ENCODE data around the gene JAK1.
"Not testable (repeated sequence)": the region's sequence is repeated elsewhere in the genome, so short reads cannot be mapped to it uniquely, and the experiment has no call there.

The JAK1 gene

DNA sequence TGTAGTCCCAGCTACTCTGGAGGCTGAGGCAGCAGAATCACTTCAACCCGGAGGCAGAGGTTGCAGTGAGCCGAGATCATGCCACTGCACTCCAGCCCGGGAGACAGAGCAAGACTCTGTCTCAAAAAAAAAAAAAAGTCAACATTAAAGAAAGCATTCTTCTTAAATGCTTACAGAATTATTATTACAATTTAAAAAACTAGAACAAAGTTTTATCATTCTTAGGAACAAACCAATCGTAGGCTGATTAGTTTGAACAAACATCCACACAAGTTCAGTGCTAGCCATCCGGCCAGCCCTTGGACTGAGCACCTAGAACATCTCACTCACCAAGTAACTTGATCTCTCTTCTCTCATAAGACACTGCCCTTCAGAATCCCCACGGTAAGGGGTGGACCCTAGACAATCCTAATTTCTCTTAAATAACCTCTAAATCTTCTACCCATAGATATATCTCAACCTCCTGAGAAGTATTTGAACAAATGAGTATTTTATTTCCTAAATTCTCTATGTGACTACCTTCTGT lies 16.0 kb downstream of the JAK1 start:
- DNase-seq (ENCODE audit: low spot score), result no peak

DNA sequence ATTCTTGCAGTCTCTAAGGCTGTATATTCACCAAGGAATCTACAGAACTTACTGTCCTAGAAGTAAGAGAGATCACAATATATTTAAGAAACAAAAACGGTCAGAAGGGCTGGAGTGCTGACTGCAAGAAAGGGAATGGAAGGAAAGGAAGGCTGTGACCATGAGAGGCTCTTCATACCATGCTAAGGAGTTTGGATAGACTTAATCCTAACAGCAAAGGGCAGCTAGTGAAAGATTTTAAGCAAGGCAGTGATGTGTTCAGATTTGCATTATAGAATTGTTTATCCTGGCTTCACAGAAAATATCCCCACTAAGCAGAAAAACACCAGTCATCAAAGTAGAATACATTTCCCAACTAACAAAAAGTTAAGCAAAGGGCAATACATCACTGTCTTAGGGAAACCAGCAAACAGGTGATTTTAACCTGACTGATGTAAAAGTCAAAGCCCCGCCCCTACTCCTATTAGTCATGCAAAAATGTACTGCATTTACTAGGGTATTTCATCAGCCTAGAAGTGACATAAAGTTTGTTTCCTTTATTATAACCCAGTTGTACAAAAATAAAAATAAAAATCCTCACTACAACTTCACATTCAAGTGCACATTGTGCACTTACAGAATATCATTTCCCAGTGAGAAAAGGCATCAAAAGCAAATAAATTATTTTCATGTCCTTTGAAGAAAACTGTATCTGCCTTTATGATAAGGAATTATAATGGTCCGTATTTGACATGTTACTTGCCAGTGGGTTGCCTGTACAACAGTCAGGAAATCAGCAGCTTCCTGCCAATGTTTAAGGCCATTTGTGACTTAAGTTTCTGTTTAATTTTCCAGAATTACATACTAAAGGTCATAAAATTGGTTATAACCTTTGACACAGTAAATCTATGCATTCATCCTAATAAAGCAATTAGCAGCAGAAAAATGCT lies 17.2 kb downstream of the JAK1 start:
- no peak for DNase-seq (ENCODE audit: low spot score)

DNA sequence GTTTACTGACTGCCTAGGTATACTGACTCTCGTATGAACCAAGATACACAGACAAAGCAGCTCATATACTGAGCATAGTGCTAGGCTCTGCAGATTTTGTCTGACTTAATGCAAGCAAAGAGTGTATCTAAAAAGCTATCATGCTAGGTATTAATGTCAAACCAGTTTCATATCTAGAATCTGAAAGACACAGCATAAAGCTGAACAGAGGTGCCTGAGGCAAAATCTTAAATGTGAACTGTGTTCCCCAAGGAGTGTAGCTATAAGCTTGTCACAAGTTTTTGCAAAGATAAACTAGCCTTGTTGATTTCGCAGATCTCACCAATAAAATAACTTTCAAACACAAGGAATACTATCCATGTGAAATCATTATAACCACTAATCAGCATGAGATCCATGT lies 18.1 kb downstream of the JAK1 start:
- no peak for DNase-seq (ENCODE audit: low spot score)

DNA sequence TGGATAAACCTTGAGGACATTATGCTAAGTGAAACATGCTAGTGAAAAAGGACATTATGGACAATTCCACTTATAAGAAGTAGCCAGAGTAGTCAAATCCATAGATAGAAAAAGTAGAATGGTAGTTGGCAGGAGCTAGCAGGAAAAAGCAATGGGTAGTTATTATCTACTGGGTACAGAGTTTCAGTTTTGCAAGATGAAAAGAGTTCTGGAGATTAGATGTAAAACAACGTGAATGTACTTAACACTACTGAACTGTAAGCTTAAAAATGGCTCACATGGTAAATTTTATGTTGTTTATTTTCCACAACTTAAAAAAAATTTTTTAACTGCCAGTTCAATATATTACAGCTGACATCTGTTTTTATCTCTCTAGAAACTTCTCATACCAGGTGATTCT lies 19.4 kb downstream of the JAK1 start:
- no peak for DNase-seq (ENCODE audit: low spot score)

DNA sequence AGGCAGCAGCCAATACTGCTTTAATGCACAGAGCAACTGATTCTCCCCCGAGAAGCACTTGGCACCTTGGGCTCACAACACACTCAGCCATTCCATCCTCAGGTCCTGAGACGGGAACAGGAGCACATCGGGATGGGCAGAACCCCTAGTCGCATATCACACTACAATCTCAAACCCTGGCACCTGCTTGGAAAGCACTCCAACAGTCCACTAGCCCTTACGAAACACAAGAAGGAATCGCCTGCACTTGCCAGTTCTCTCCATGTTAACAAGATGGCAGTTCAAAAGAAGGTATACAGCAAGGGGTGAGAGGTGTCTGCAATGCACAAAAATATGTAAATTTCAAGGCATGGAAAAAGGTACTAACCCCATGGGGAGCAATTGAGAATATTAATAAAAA lies 21.4 kb downstream of the JAK1 start:
- no peak for DNase-seq (ENCODE audit: low spot score)

DNA sequence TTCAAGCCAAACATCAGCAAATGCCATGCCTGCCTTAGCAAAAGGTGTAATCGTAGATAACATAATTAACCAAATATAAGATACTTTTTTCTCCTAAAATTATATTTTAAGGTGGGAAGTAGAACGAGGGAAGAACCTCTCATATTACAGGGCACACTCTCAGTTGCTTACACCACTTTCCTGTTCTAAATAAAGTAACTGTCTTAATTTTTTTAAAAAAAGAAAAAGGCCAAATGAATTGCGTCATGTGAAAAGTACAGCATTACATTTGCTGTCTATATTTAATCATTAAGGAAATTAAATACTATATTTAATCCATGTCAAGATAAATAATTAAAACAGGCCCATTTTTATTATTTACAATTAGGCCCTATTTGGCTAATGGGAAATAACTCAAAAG lies 23.7 kb downstream of the JAK1 start:
- DNase-seq (ENCODE audit: low spot score), result no peak

DNA sequence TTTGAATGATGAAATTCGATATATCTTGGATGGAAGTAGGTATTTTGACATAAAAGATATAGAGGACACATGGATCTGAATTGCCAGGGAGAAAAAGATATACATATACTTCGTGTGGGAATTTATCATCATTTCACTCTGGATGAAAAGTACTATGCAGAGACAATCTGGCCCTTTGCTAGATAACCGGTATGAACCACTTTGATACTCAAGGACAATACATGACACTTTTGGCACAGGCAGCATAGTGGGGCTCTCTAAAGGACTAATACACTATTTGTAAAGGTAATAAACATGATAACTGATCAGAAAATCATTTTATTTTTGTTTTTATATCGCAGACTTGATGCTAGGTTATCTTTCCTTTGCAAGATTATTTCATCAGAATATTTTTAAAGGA lies 24.2 kb downstream of the JAK1 start:
- DNase-seq (ENCODE audit: low spot score), result no peak

DNA sequence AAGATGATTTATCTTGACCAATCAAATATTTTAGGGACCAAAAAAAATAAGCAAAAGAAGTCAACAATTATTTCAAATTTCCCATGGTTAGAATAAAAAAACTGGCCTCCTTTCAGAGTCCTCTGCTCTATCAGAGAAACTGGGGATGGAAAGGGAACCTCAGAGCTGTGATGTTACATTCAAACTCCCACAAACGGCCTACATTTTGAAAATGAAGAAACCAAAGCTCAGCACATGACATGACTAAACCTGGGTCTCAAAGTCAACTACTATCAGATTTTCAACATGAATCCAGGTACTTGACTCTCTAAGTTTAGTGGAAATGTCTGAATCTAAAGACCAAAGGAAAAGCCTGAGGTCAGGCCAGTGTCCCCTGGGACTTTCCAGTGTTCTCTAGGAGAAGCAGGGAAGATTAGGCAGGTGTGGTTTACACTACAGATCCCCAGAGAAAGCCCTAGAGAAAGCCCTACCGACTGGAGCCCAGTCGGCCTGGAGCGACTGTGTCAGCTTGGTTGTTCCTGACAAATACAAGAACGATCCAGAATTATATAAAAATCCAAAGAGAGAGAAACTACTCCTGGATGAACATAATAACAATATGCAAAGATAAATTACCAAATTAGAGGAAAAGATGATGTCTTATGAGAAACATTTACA lies 24.8 kb downstream of the JAK1 start:
- no peak for DNase-seq (ENCODE audit: low spot score)

DNA sequence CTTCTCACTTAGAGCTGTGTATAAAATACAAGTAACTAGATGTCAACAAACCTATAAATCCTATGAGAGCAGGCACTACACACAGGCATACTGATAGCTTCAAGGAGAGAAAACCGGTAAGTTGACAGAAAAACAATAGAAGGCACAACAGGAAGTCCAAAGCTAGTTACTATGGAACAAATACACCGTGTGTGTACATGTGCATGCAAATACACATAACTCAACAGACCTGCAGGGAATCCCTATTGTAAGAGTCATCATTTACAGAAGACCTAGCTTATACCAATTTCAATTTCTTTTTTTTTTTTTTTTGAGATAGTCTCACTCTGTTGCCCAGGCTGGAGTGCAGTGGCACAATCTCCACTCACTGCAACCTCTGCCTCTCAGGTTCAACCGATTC lies 26.3 kb downstream of the JAK1 start:
- DNase-seq (ENCODE audit: low spot score), result no peak

DNA sequence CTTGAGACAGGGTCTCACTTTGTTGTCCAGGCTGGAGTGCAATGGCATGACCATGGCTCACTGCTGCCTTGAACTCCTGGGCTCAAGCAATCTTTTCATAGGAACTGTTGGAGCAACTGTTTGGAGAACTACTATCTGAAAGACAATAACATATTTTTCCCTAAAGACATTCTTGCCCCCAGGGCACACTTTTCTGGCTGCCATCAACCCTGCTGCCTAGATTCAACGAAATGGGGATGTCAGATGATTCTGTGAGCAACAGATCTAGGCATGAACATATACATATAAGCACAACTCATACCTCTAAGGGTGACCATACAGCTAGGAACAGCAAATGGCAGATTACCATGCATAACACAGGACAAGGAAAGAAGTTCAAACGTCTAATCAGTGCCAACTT lies 27.4 kb downstream of the JAK1 start:
- no peak for DNase-seq (ENCODE audit: low spot score)

DNA sequence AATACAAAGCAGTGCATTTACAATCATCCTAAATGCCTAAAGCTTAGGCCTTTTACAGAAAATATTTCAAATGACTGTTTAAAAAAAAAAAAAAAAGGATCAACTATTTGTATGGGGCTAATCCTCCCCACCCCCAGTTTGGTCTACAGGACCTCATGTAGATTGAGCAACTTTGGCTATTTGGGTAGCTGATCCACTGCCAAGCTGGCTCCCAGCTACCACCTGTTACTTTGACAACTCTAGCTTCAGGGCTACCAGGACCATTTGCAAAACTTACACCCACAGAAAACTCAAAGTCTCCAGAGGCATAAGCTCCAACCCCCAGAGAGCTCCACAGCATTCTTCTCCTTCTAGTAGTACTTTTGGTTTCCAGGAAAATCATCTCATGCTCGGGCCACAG lies 29.4 kb downstream of the JAK1 start:
- no peak for DNase-seq (ENCODE audit: low spot score)

DNA sequence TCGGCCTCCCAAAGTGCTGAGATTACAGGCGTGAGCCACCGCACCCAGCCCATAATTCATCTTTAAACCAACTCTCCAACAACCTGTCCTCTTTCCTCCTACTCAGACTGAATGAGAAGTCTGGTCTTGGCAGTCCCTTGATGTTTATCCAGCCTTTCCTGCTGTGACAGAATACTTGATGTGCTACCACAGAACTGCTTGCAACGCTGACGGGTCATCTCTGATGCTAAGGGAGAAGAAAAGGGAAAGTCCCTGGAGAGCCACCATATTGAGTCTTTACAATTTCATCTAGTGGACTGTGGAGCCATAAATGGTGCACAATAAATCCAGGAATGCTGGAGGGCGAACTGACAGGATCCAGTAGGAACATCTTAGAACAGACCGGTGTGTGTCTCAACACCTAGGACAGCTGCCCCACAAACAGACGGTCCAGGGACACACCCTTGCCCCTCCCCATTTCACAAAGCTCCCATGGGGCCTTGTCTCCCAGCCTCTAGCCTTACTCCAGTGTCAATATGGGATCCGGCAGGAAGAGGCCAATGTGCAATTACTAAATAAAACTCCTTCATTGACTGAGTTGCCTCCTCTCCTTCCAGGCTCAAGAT lies 30.7 kb downstream of the JAK1 start:
- no peak for DNase-seq (ENCODE audit: low spot score)

DNA sequence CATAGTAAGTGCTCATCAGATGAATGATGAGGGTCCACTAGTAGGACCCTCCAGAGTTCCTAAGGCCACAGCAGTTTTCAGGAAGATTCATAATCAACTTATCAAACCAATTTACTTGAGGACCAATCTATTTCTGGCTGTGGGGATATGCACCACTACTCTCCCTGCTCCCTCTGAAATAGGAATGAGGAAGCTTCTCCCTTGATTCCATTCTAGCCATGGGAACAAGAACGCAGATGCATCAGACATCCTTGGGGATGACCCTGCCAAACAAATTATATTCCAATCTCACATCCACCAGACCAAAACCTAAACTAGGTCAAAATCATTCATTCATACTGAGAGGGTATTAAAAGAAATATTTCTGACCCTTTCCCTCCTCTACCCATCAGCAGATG lies 31.5 kb downstream of the JAK1 start:
- no peak for DNase-seq (ENCODE audit: low spot score)

DNA sequence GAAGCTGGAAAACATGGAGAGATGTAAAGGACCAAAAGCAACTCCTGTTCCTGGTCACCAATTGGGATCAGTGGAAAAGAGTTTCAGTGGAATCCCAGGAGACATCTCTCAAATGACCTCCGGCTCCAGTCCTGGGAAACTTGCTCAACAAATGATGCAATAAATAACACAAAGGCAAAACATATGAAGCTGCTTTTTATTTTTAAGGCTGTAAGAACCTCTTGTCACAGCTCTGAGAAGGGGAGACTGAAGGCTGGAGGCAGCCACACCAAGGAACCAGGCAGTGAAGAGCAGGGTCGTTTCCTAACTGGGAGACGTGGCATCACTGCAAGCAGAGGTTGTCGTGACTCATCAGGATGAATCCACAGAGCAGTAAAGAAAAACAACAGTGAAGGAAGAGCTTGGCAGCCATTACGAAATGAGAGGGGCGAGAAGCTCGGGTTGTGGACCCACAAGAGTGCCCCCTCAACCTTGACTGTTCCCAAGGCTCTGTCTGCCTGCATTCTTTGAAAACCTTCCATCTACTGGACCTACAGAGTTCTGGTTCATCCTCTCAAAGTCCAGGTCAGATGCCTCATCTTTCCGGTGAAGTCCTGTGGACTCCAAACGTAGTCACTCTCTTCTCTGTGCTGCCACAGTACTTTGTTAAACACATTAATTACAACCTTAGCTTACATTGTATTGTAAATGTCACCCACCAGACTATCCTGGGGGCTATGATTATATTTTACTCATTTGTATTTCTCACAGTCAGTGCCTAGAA lies 32.1 kb downstream of the JAK1 start:
- DNase-seq (ENCODE audit: low spot score), result peak; percentile 50

DNA sequence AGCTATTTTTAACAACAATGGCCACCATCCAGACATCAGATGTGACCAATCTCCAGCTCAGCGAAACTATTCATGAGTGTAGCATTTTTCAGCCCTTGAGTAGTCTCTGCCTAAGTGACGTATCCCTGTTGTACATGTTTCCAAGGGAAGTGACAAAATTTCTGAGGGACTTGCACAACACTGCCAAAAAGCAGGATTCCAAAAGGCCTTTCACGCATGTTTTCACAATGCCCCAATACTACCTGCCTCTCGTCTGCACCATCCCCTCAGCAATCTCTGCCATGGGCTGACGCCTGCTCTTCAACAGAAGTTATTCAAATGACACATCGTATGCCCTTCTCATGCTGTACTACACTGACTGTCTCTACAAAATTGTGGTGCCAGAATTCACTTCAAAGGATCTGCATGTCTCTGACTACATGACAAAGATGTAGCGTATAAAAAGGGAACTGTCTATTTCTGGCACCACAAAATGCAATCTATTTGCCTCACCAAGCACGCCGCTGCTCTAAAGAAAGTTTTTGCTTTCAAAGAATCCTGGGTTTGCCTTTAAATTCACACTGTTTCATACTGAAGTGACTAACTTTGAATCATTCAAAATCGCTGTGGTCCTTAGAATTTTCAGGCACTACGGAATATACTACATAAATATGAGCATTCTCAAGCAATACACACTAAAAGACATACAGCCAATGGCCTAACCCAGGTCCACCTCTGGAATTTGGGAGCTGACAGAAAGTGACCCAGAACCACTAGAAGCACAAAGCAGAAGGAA lies 32.9 kb downstream of the JAK1 start:
- DNase-seq (ENCODE audit: low spot score), result peak; percentile 93

DNA sequence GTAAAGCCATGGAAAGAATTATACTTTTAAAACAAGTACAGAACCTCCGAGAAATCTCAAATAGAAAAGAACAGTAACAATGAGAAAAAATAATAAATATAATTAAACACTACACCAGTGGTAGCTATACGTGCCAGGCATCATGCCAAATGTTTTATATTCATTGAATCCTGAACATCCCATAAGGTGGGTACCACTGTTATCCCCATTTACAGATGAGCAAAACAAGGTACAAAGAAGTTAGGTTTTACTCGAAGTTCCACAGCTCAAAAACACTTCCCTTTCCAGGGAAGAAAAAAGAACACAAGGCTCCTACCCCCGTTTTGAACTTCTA lies 33.4 kb downstream of the JAK1 start:
- DNase-seq (ENCODE audit: low spot score), result no peak

DNA sequence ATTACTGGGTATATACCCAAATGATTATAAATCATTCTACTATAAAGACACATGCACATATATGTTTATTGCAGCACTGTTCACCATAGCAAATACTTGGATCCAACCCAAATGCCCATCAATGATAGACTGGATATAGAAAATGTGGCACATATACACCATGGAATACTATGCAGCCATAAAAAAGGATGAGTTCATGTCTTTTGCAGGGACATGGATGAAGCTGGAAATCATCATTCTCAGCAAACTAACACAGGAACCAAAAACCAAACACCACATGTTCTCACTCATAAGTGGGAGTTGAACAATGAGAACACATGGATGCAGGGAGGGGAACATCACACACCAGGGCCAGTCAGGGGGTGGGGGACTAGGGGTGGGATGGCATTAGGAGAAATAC lies 35.7 kb downstream of the JAK1 start:
- DNase-seq (ENCODE audit: low spot score), result not testable (repeated sequence)

DNA sequence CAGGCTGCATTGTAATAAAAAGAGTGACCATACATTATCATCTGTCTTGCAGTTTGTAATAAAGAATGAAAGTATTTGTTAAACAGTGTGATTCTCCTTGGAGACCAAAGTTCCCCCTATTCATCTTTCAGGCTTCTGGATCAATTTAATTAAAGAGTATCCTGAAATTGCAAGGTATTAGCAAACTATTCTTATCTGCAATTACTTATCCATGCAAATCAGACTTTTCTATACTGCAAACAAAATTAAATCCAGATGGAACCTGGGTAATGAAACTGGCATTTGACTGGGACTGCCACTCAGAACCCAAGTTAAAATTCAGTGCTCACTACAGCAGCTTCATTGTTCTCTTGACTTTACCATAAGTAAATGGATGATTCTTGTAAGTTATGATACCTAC lies 37.1 kb downstream of the JAK1 start:
- no peak for DNase-seq (ENCODE audit: low spot score)

DNA sequence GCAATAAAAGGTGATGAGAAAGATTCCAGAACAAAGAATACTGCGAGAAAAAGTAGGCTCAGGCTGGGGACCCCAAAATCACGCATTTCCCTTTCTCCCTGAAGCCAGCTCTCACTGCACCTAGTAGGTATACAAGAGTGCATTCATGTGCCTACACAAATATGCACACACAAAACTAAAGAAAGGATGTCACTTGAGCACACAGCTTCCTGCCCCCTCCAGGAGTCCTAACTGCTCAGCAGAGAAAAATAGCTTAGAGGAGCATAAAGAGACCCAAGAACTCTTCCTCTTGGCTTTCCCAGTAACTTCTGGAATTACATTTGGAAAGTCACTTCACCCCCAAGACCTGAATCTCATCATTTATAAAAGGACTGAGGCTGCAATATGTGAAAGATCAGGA lies 38.0 kb downstream of the JAK1 start:
- no peak for DNase-seq (ENCODE audit: low spot score)

DNA sequence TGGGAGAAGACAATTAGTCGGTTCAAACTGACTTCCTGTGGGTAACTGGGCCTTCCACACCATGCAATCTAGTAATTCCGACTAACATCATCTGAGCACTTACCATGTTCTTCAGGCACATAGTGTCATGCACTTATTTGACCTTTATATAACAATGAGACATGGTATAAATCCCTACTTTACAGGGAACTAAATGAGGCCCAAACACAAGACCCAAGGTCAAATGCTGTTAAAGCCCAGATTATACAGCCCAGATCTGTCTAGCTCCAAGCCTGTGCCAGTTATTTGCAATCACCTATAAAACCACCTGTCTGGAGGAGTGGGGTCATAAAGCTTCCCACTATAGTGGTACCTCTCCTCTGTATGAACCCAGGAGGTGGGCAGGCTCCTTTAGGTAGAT lies 40.8 kb downstream of the JAK1 start:
- no peak for DNase-seq (ENCODE audit: low spot score)

DNA sequence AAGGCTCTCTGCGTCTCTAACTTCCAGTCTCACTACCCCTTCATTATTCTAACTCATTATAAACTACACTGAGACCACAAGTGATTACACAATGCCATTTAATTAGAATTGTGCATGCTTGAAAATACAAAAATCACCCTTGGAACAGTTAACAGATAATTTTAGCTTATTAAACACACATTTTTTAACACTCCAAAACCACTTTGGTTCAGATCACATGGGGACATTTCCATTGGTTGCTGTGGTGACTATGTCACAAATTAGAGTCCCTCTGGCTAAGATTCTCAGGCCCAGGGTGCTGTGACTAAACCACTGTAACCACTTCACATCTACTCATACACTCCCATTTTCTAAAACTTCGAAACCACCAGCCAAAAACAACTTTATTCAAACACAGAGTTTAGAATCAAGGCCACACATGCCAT lies 43.0 kb downstream of the JAK1 start:
- no peak for DNase-seq (ENCODE audit: low spot score)

DNA sequence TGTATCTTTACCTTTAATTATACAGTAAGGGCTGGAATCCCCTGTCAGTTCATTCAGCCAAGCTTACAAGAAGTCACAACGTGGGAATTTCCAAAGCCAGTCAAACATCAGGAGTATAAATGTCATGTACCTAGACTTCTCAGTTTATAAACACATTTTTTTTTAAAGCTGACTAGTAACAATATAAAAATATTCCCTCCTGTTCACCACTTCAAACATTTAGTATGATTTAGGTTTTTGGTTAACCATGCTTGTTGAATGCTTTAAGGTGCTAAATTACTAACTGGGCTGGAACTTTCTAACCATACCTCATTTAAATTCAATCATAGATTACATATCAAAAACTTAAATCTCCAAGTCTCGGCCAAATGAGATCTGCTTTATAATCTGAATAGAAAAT lies 44.0 kb downstream of the JAK1 start:
- DNase-seq (ENCODE audit: low spot score), result no peak

All from kidney capillary endothelial cell (primary cell).